Activated CD4-positive, alpha-beta T cell treated with anti-CD3 and anti-CD28 coated beads for 36 hours (primary cell): Measurements from ENCODE around the gene ZNF276. TPM values are rescaled to one million over a fixed set of nuclear protein-coding genes. Genes with fewer than 3 reads are reported as not detected.
"Not testable (repeated sequence)": the region's sequence is repeated elsewhere in the genome, so short reads cannot be mapped to it uniquely, and the experiment has no call there.

Experiments
- ATAC-seq: fragments of 200-7000 bp; cut with Tn5 transposase; one replicate; pipeline ENCODE4 v1.10.0; 2021; ENCODE audit warnings: mild to moderate bottlenecking, moderate library complexity
- CTCF ChIA-PET: fragments of 350-600 bp; sonication (Branson Sonifier 250); formaldehyde crosslinking; loops from one replicate; lab custom pipeline; 2021; ENCODE audit warnings: antibody characterized with exemption; lab: Charles Lee
- POLR2A ChIA-PET: fragments of 350-600 bp; sonication (Branson Sonifier 250); formaldehyde crosslinking; loops from one replicate; lab custom pipeline; 2021; ENCODE audit warnings: antibody characterized with exemption, inconsistent platforms; lab: Charles Lee
- DNase-seq: peaks from one replicate; pipeline ENCODE4 v3.0.0-alpha.2; 2020
- H3K27ac Mint-ChIP-seq: one replicate; pipeline ENCODE4 v1.8.0; 2021; ENCODE audit warnings: mixed read lengths
- H3K27me3 Mint-ChIP-seq: one replicate; pipeline ENCODE4 v1.8.0; 2021; ENCODE audit warnings: mixed read lengths
- H3K36me3 Mint-ChIP-seq: one replicate; pipeline ENCODE4 v1.8.0; 2021; ENCODE audit warnings: low read depth, mixed read lengths
- H3K4me1 Mint-ChIP-seq: one replicate; pipeline ENCODE4 v1.8.0; 2021; ENCODE audit warnings: mixed read lengths
- H3K4me3 Mint-ChIP-seq: one replicate; pipeline ENCODE4 v1.8.0; 2021; ENCODE audit warnings: mild to moderate bottlenecking, moderate library complexity, mixed read lengths
- H3K9me3 Mint-ChIP-seq: one replicate; pipeline ENCODE4 v1.8.0; 2021; ENCODE audit warnings: low read depth, mixed read lengths
- intact Hi-C, 2 experiments: fragments of 100-400 bp; cut with DNase I in 1 of 2; cut with micrococcal nuclease in 1 of 2; formaldehyde crosslinking; loops; one replicate each; pipeline versions ENCODE4 v1.14.2 to v1.15.1; 2022 to 2024; cut with DNase I, micrococcal nuclease
- total RNA-seq, 2 experiments: library from RNA; stranded (reverse); gene quantifications; one replicate each; pipeline ENCODE4 v1.2.3, GENCODE V29; 2021

The ZNF276 gene
- total RNA-seq, 2 experiments from 2014 or later: 21.3 to 24.8 TPM

DNA sequence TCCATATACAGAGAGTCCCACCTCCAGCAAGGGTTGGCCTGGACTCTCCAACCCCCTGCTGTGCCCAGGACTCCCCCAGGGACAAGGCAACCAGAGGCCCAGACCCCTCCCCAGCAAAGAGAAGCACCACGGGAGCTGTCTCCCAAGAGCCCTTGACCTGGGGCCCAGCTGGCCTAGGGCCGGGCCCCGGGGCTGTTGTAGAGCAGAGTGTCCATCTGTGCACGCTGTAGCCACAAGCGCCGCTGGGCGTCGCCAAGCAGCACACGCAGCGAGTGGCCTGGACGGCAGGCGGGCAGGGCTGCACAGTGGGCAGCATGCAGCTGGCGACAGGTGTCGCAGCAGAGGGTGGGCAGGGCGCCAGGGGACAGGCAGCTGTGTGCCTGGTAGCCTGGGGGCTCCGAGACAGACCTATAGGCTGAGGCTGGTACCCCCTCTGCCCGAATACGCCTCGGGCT, 24.1 kb upstream of the ZNF276 start:
- ATAC-seq (no peak), DNase-seq (peak; percentile 5)
- Mint-ChIP-seq H3K4me1 (peaks cover 8% of the 10 kb centered on the region), H3K9me3 (no peaks in the 10 kb centered on the region), H3K27ac (no peak overlapping the region), H3K4me3 (no peak overlapping the region), H3K36me3 (peaks cover 12% of the 10 kb centered on the region), H3K27me3 (no peaks in the 10 kb centered on the region)
- intact Hi-C loops: no loop called here
- CTCF ChIA-PET: interaction anchor here (0.6 to 1.3 kb wide), 4 partner anchors 12 to 167 kb away, joined by 3 to 5 read pairs (median 3); no protein-coding TSS in a partner anchor
- POLR2A ChIA-PET: no interaction called here

- DNase-seq (no peak), ATAC-seq (no peak)
- Mint-ChIP-seq H3K27me3 (no peaks in the 10 kb centered on the region), H3K27ac (no peak overlapping the region), H3K9me3 (no peaks in the 10 kb centered on the region), H3K4me1 (peaks cover 13% of the 10 kb centered on the region), H3K36me3 (peaks cover 12% of the 10 kb centered on the region), H3K4me3 (no peak overlapping the region)
- intact Hi-C loops: no loop called here
- ChIA-PET POLR2A (interaction anchor here (0.6 kb wide), 1 partner anchor 367 kb away, joined by 4 read pairs; no protein-coding TSS in a partner anchor), CTCF (interaction anchor here (0.6 to 1.3 kb wide), 4 partner anchors 13 to 166 kb away, joined by 3 to 5 read pairs (median 3); no protein-coding TSS in a partner anchor)
Observed at GRCh38 chr16:89697616-89698331, 23.6 kb upstream of the ZNF276 start.

GRCh38 chr16:89698717-89699116, 22.6 kb upstream of the ZNF276 start:
- CTCF ChIA-PET: interaction anchor here (0.6 to 3.5 kb wide), 7 partner anchors 25 to 277 kb away, joined by 3 to 15 read pairs (median 4); partner anchors contain the start of gene MC1R
- ATAC-seq, intact Hi-C loops: not testable (repeated sequence)

DNA sequence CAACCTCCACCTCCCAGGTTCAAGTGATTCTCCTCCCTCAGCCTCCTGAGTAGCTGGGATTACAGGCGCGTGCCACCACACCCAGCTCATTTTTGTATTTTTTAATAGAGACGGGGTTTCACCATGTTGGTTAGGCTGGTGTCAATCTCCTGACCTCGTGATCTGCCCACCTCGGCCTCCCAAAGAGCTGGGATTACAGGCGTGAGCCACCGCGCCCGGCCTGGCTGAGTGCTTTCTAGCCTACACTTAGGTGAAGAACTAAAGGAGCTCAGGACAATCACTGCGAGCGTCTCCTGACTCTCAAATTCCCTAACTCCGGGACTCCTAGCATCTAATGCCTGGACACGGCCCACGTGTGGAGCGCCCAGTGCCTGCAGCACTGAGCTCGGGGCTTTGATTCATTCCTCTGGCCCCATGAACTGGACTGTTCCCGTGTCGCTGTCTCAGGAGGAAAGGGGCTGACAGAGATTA, 21.7 kb upstream of the ZNF276 start:
- H3K27ac Mint-ChIP-seq, H3K27me3 Mint-ChIP-seq, ATAC-seq, H3K36me3 Mint-ChIP-seq, H3K9me3 Mint-ChIP-seq: not testable (repeated sequence)
- ChIA-PET POLR2A (interaction anchor here (0.6 to 1.2 kb wide), 5 partner anchors 11 to 172 kb away, joined by 3 to 7 read pairs (median 4); partner anchors contain the start of gene CDK10), CTCF (interaction anchor here (0.6 to 3.5 kb wide), 20 partner anchors 10 to 460 kb away, joined by 3 to 15 read pairs (median 4); partner anchors contain the start of genes CDK10, CPNE7, MC1R and TCF25)
- peak overlapping the region; percentile 71 for H3K4me3 Mint-ChIP-seq
- DNase-seq: peak; percentile 11
- peaks cover 13% of the 10 kb centered on the region for H3K4me1 Mint-ChIP-seq
- intact Hi-C loops: loop anchor here (1.0 to 5.0 kb wide), 10 partner anchors 13 to 843 kb away; partner anchors contain the start of genes CDK10 (in 2 of the 2), CHMP1A (in 1 of the 2), GALNS (in 1 of the 2) and MC1R (in 1 of the 2)

More at GRCh38 chr16:89698717-89699116, 22.6 kb upstream of the ZNF276 start:
- H3K4me1 Mint-ChIP-seq: peaks cover 13% of the 10 kb centered on the region
- not testable (repeated sequence) for H3K27ac Mint-ChIP-seq, H3K9me3 Mint-ChIP-seq, H3K36me3 Mint-ChIP-seq, H3K4me3 Mint-ChIP-seq, H3K27me3 Mint-ChIP-seq, DNase-seq
- POLR2A ChIA-PET: interaction anchor here (0.6 kb wide), 3 partner anchors 15 to 48 kb away, joined by 3 read pairs; no protein-coding TSS in a partner anchor

DNA sequence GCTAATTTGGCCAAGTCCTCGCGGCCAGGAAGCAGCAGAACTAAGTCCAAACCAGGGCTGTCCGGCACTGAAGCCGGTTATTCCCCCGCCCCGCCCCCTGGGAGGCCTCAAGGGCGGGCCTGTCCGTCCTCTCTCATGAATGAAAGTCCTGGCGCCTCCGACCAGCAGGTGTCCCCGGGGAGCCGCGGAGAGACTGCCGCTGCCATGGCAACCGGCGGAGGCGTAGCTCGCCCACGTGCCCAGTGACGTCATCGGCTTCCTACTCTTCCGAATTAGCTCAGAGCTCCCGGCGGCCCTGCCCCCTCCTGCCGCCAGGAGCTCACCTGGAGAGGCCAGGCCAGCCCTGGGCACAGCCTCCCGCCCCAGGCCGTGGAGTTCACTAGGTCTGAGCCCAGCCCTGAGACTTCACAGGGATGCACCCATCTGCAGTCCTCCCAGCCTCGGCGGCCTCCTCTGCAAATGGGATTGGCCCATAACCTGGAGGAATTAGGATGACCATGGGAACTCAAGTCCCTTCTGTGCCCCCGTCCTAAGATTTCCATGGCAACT, 21.2 kb upstream of the ZNF276 start:
- H3K4me3 Mint-ChIP-seq: peak overlapping the region; percentile 71
- H3K27me3 Mint-ChIP-seq: no peaks in the 10 kb centered on the region
- ATAC-seq (peak; percentile 21), DNase-seq (peak; percentile 99)
- peaks cover 4% of the 10 kb centered on the region for H3K36me3 Mint-ChIP-seq
- peak overlapping the region; percentile 25 for H3K27ac Mint-ChIP-seq
- H3K9me3 Mint-ChIP-seq: no peaks in the 10 kb centered on the region
- ChIA-PET POLR2A (interaction anchor here (0.6 to 1.2 kb wide), 5 partner anchors 10 to 696 kb away, joined by 3 to 7 read pairs (median 4); partner anchors contain the start of gene CDK10), CTCF (interaction anchor here (0.6 to 3.5 kb wide), 26 partner anchors 11 to 272 kb away, joined by 3 to 15 read pairs (median 4); partner anchors contain the start of genes CDK10, CHMP1A, CPNE7 and SPATA33)
- H3K4me1 Mint-ChIP-seq: peaks cover 13% of the 10 kb centered on the region
- intact Hi-C loops: loop anchor here (1.0 to 5.0 kb wide), 10 partner anchors 13 to 843 kb away; partner anchors contain the start of genes CDK10 (in 2 of the 2), CHMP1A (in 1 of the 2), GALNS (in 1 of the 2) and MC1R (in 1 of the 2)

DNA sequence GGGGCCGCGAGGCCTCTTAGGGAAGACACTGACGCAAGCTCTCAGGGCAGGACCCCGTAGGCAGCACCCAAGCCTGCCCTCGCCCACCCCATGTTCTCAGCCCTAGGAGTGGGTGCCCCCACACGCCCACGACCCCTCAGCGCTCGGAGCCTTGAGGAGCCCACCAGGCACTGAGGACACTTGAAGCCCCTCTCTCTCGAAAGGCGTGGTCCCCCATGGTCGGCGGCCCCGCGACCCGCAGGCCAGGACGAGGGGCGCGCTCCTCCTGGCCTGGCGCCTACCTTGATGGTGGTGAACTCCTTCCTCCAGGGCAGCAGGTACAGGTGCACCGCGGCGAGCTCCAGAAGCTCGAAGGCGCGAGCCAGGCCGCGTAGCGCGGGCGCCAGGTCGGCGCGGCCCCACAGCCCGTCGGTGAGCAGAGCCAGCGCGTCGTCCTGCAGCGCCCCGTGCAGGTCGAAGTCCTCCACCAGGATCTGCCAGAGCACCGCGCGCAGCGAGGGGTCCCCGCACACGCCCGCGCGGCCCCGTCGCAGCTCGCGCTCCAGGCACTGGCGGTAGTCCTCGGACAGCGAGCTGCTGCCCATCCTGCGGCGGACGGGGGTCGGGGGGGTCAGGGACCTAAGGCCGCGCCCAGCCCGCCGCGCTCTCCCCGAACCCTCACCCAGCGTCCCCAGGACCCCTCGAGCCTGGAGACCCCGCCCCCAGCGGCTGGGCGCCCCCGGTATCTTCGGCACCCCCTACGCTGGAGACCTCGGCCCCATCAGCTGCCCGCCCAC, 20.5 kb upstream of the ZNF276 start:
- ATAC-seq (peak; percentile 39), DNase-seq (peak; percentile 81)
- Mint-ChIP-seq H3K9me3 (no peaks in the 10 kb centered on the region), H3K36me3 (peaks cover 4% of the 10 kb centered on the region), H3K27ac (peak overlapping the region; percentile 25), H3K4me1 (peaks cover 13% of the 10 kb centered on the region), H3K4me3 (peak overlapping the region; percentile 71), H3K27me3 (no peaks in the 10 kb centered on the region)
- POLR2A ChIA-PET: interaction anchor here (0.6 to 1.2 kb wide), 3 partner anchors 10 to 696 kb away, joined by 3 to 4 read pairs (median 4); partner anchors contain the start of gene CDK10
- intact Hi-C loops: loop anchor here (1.0 to 5.0 kb wide), 17 partner anchors 14 to 844 kb away; partner anchors contain the start of genes CDK10 (in 2 of the 2), CHMP1A (in 2 of the 2), SPATA33 (in 2 of the 2) and FANCA (in 1 of the 2)
- CTCF ChIA-PET: interaction anchor here (0.6 to 3.5 kb wide), 25 partner anchors 10 to 271 kb away, joined by 3 to 15 read pairs (median 4); partner anchors contain the start of genes CDK10, CHMP1A, CPNE7 and SPATA33

GRCh38 chr16:89701425-89702406, 19.6 kb upstream of the ZNF276 start, which contains the start of gene SPATA2L:
Gene SPATA2L, minus strand, starts transcription at chr16:89701705. Its CDS starts 473 bp downstream, at chr16:89701232.
- peak within 1 kb of the TSS; percentile 71 for H3K4me3 Mint-ChIP-seq
- H3K36me3 Mint-ChIP-seq: peaks cover 4% of the 10 kb centered on the region
- peak within 1 kb of the TSS; percentile 72 for H3K27ac Mint-ChIP-seq
- H3K27me3 Mint-ChIP-seq: no peaks in the 10 kb centered on the region
- intact Hi-C loops: loop anchor here (1.0 to 5.0 kb wide), 16 partner anchors 10 to 845 kb away; partner anchors contain the start of genes CHMP1A (in 2 of the 2), SPATA33 (in 2 of the 2), CDK10 (in 1 of the 2) and FANCA (in 1 of the 2)
- DNase-seq (peak; percentile 99), ATAC-seq (peak; percentile 82)
- CTCF ChIA-PET: interaction anchor here (0.5 to 3.5 kb wide), 14 partner anchors 9 to 368 kb away, joined by 3 to 15 read pairs (median 4); partner anchors contain the start of gene CDK10
- H3K9me3 Mint-ChIP-seq: no peaks in the 10 kb centered on the region
- H3K4me1 Mint-ChIP-seq: peaks cover 15% of the 10 kb centered on the region
- POLR2A ChIA-PET: no interaction called here

DNA sequence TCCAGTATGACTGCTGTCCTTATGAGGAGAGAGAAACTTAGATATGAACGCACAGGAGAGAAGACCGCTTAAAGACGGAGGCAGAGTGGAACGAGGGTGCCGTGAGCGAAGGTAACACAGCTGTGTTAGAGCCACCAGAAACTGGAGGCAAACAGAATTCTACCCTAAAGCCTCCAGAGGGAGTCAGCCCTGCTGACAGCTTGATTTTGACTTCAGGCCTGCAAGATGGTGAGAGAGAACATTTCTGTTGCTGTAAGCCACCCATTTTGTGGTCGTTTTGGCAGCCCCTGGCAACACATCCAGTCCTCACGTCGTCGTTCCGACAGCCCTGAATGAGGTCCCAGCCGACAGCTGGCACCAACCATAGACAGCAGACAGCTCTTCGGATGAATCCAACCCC, 17.1 kb upstream of the ZNF276 start:
- H3K4me1 Mint-ChIP-seq: peaks cover 15% of the 10 kb centered on the region
- ChIA-PET CTCF (interaction anchor here (0.9 to 2.5 kb wide), 3 partner anchors 19 to 206 kb away, joined by 5 to 12 read pairs (median 9); no protein-coding TSS in a partner anchor), POLR2A (no interaction called here)
- no peaks in the 10 kb centered on the region for H3K36me3 Mint-ChIP-seq
- ATAC-seq (no peak), DNase-seq (no peak)
- H3K9me3 Mint-ChIP-seq: no peaks in the 10 kb centered on the region
- H3K27me3 Mint-ChIP-seq: no peaks in the 10 kb centered on the region
- H3K4me3 Mint-ChIP-seq: no peak overlapping the region
- intact Hi-C loops: loop anchor here (5.0 kb wide), 2 partner anchors 47 to 318 kb away; partner anchors contain the start of genes CHMP1A (in 1 of the 2) and SPATA33 (in 1 of the 2)
- no peak overlapping the region for H3K27ac Mint-ChIP-seq

- intact Hi-C loops: no loop called here
- H3K36me3 Mint-ChIP-seq: no peaks in the 10 kb centered on the region
- ChIA-PET POLR2A (no interaction called here), CTCF (interaction anchor here (0.8 to 3.5 kb wide), 8 partner anchors 10 to 159 kb away, joined by 4 to 31 read pairs (median 10); no protein-coding TSS in a partner anchor)
- H3K4me1 Mint-ChIP-seq: peaks cover 11% of the 10 kb centered on the region
- DNase-seq: no peak
- no peak overlapping the region for H3K4me3 Mint-ChIP-seq
- H3K27ac Mint-ChIP-seq: no peak overlapping the region
- no peaks in the 10 kb centered on the region for H3K27me3 Mint-ChIP-seq
- ATAC-seq: no peak
- H3K9me3 Mint-ChIP-seq: no peaks in the 10 kb centered on the region
Observed at GRCh38 chr16:89705006-89705405, 16.3 kb upstream of the ZNF276 start.
